ENCODE data around the gene NUAK2. TPM values are rescaled to one million over a fixed set of nuclear protein-coding genes. Genes with fewer than 3 reads are reported as not detected.
A peak's percentile ranks its signal among the peaks of the same experiment; 100 is the strongest.

The NUAK2 gene
- total RNA-seq, 4 donors from 2014 or later: 22.0 to 40.0 (median 30.9) TPM

GRCh38 chr1:205350691-205351141 lies 29.2 kb upstream of the NUAK2 start:
- no peak overlapping the region for H3K27ac ChIP-seq
- no peak overlapping the region for H3K4me3 ChIP-seq
- TF ChIP-seq POLR2A (IDR thresholded peaks at IDR 0.05): no peak
- no peak for TF ChIP-seq CTCF (IDR thresholded peaks at IDR 0.05)
- no peak for DNase-seq
- no peaks in the 10 kb centered on the region for H3K27me3 ChIP-seq
- no peaks in the 10 kb centered on the region for H3K36me3 ChIP-seq
- H3K4me1 ChIP-seq: peaks cover 0 to 13% (median 0%) of the 10 kb centered on the region in 4 donors
- H3K9me3 ChIP-seq: no peaks in the 10 kb centered on the region

GRCh38 chr1:205350124-205350523 lies 28.6 kb upstream of the NUAK2 start:
- no peak overlapping the region for H3K4me3 ChIP-seq
- H3K4me1 ChIP-seq: peaks cover 0 to 8% (median 0%) of the 10 kb centered on the region in 4 donors
- DNase-seq: peak in 1 of 3 donors; percentile 47
- TF ChIP-seq POLR2A (IDR thresholded peaks at IDR 0.05) (no peak), CTCF (IDR thresholded peaks at IDR 0.05) (no peak)
- H3K27ac ChIP-seq: no peak overlapping the region
- H3K36me3 ChIP-seq: no peaks in the 10 kb centered on the region
- H3K27me3 ChIP-seq: no peaks in the 10 kb centered on the region
- H3K9me3 ChIP-seq: no peaks in the 10 kb centered on the region

- DNase-seq: peak in 2 of 3 donors; percentile 29 to 37
- no peaks in the 10 kb centered on the region for H3K9me3 ChIP-seq
- H3K27me3 ChIP-seq: peaks cover 0 to 11% of the 10 kb centered on the region in 2 donors
- peaks cover 0 to 8% (median 6%) of the 10 kb centered on the region in 4 donors for H3K4me1 ChIP-seq
- peak overlapping the region in 1 of 4 donors; percentile 38 for H3K27ac ChIP-seq
- H3K4me3 ChIP-seq: no peak overlapping the region
- TF ChIP-seq CTCF (IDR thresholded peaks at IDR 0.05) (no peak), POLR2A (IDR thresholded peaks at IDR 0.05) (no peak)
- H3K36me3 ChIP-seq: no peaks in the 10 kb centered on the region
These were observed 27.3 kb upstream of the NUAK2 start for GRCh38 chr1:205348554-205349487.

- no peak for TF ChIP-seq POLR2A (IDR thresholded peaks at IDR 0.05)
- Histone ChIP-seq H3K27me3 (peaks cover 0 to 23% of the 10 kb centered on the region in 2 donors), H3K36me3 (no peaks in the 10 kb centered on the region), H3K4me3 (no peak overlapping the region), H3K9me3 (no peaks in the 10 kb centered on the region), H3K27ac (no peak overlapping the region), H3K4me1 (peaks cover 0 to 14% (median 12%) of the 10 kb centered on the region in 4 donors)
- DNase-seq: peak in 1 of 3 donors; percentile 2
These were observed 25.5 kb upstream of the NUAK2 start for GRCh38 chr1:205346956-205347574.

GRCh38 chr1:205345761-205346160 lies 24.2 kb upstream of the NUAK2 start:
- TF ChIP-seq CTCF (IDR thresholded peaks at IDR 0.05) (no peak), POLR2A (IDR thresholded peaks at IDR 0.05) (no peak)
- H3K4me1 ChIP-seq: peaks cover 0 to 14% (median 12%) of the 10 kb centered on the region in 4 donors
- peak in 1 of 3 donors; percentile 8 for DNase-seq
- H3K4me3 ChIP-seq: no peak overlapping the region
- no peak overlapping the region for H3K27ac ChIP-seq
- no peaks in the 10 kb centered on the region for H3K9me3 ChIP-seq
- no peaks in the 10 kb centered on the region for H3K36me3 ChIP-seq
- peaks cover 0 to 23% of the 10 kb centered on the region in 2 donors for H3K27me3 ChIP-seq
